HG03196 (cell line): Measurements from ENCODE around the gene VPS13C.
"Not testable (repeated sequence)": the region's sequence is repeated elsewhere in the genome, so short reads cannot be mapped to it uniquely, and the experiment has no call there.

Source experiments
- ATAC-seq: cut with Tn5 transposase; IDR thresholded peaks from one replicate; pipeline ENCODE4 v1.9.1; 2021; ENCODE audit not compliant: unreplicated experiment

Gene VPS13C

GRCh38 chr15:62047282-62047827, 12.9 kb downstream of the VPS13C start:
- no peak for ATAC-seq

GRCh38 chr15:62046078-62046743, 14.0 kb downstream of the VPS13C start:
- ATAC-seq, result peak; percentile 84

- no peak for ATAC-seq
Measured at GRCh38 chr15:62035256-62035924, 24.9 kb downstream of the VPS13C start.

- no peak for ATAC-seq
Measured at GRCh38 chr15:62027916-62028315, 32.3 kb downstream of the VPS13C start.

GRCh38 chr15:62027263-62027565, 33.0 kb downstream of the VPS13C start:
- no peak for ATAC-seq

GRCh38 chr15:62026487-62027262, 33.6 kb downstream of the VPS13C start:
- ATAC-seq, result no peak

- ATAC-seq, result no peak
Measured at GRCh38 chr15:62021991-62022600, 38.2 kb downstream of the VPS13C start.

GRCh38 chr15:62020576-62021160, 39.6 kb downstream of the VPS13C start:
- ATAC-seq, result no peak

GRCh38 chr15:62005354-62005753, 54.9 kb downstream of the VPS13C start:
- ATAC-seq, result not testable (repeated sequence)

- ATAC-seq, result no peak
Measured at GRCh38 chr15:61997786-61998185, 62.5 kb downstream of the VPS13C start.

- no peak for ATAC-seq
Measured at GRCh38 chr15:61996056-61996635, 64.1 kb downstream of the VPS13C start.

GRCh38 chr15:61994216-61994615, 66.0 kb downstream of the VPS13C start:
- no peak for ATAC-seq

- no peak for ATAC-seq
Measured at GRCh38 chr15:61992518-61992917, 67.7 kb downstream of the VPS13C start.

GRCh38 chr15:61989667-61990066, 70.6 kb downstream of the VPS13C start:
- ATAC-seq, result no peak

- no peak for ATAC-seq
Measured at GRCh38 chr15:61987824-61988223, 72.4 kb downstream of the VPS13C start.

- no peak for ATAC-seq
Measured at GRCh38 chr15:61983081-61983480, 77.2 kb downstream of the VPS13C start.

- ATAC-seq, result no peak
Measured at GRCh38 chr15:61978225-61978624, 82.0 kb downstream of the VPS13C start.

- no peak for ATAC-seq
Measured at GRCh38 chr15:61974759-61975158, 85.5 kb downstream of the VPS13C start.

- ATAC-seq, result no peak
Measured at GRCh38 chr15:61974118-61974517, 86.1 kb downstream of the VPS13C start.

GRCh38 chr15:61951949-61952348, 108.3 kb downstream of the VPS13C start:
- no peak for ATAC-seq

GRCh38 chr15:61946778-61947177, 113.5 kb downstream of the VPS13C start:
- ATAC-seq, result no peak
